ENCODE measurements around the gene PSMB5.

PSMB5 gene

DNA sequence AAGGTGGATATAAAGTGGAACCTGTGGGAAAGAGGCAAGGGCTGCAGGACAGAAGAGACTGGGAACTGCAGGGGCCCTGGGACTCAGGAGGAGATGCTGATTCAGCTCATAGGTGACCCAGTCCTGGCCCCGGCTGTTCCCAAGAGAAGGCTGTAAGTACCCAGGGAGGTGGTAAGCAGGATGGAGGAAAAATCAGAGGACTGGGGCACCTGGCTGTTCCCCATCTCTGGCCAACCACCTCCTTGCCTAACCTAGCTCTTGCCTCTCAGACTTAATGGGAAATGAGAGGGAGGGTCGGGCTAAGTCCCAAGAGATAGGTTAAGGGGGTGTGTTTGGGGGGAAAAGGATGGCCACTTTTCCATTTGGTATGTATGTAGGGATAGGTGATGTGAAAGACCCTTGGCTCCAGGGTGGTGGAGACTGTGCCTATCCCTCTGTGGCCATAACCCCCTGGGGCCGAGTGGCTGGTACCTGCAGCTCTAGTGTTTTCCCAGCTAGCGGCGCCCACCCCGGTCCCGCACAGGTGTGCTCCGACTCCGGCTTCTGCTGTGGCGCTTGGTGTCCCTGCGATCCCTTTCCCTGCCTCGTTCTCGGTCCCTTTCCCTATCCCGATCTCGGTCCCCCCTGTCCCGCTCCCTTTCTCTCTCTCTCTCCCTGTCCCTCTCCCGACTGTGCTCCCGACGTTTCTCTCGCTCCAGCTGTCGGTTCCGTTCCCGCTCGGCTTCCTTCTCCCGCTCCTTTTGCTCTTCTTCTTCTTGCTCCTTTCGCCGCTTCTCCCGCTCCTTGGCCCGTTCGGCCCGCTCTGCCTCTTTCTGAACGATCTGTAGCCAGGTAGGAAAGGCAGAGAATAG, 24.2 kb upstream of the PSMB5 start:
- DNase-seq = no peak

DNA sequence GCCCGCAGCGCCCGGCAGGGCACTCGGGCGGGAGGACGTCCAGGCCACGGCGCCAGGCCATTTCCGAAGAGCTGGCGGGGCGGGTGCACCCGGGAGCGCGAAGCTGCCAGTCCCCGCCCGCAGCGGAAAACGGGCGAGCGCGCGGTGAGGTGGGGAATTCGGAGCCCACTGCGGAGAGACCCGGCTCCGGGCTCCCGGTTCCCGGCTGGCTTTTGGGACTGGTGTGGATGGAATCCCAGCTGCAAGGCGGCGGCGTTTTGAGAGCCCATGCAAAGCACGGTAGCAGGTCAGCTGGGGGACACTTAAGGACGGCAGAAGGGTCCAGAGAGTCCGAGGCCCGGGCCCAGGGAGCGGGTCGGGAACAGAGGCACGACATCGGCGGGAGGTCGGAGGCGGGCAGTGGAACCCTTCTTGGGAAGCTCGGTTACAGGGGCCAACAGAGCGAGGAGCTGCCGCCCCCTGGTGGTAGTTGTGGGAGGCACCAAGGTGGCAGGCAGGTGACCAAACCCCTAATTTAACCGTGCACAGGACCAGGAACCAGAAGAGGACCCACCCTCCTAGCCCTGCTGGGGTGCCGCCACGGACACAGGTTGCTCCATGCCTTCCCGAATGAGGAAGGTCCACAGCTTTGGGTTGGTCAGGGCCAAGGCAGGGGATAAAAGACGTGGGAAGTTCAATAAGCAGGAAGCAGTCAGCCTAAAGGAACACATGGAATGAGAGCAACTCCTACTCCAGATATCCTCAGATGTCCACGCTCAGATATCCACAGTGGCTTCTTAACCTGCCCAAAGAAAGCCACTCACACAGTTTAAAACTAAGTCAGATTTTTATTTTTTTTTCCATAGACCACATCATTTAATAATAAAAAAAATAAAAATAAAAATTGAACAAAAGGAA, 23.3 kb upstream of the PSMB5 start:
- DNase-seq = no peak

DNA sequence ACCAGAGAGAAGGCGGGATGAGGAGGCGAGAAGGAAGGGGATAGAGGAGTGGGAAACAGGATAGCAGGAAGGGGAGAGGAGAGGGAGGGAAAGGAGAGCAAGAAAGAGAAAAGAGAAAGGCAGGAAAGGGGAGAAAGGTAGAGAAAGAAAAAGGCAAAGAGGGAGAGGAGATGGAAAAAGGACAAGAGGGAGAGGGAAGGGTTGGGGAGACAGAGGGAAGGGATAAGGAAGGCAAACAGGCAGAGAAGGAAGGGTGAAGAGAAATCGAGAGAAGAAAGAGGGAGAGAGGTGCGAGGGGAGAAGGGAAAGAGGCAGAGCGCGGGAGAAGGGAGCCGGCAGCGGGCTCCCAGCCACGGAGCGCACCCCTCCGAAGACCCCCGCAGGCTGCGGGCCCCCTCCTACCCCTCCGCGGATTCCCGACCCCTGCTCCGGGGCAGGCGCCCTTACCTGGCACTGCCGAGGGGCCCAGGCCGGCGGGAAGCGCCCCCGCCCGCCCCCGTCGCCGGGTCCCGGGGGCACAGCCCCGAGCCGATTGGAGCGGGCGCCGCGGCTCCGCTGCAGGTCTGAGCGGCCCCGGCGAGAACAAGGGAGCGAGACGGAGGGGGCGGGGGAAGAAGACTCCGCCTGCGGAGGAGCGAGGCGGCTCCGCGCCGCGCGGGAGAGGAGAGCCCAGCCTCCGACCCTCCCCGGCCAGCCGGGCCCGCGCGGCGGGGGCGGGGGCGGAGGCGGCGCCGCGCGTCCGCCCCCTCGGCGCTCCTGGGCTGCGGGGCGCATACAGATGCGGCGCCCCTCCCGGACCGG, 22.5 kb upstream of the PSMB5 start, which contains the start of gene CDH24:
Gene CDH24, minus strand, starts transcription at position 565 of the 801 bp plus-strand sequence. CDS start 1,787 bp downstream, outside the sequence.
- DNase-seq = no peak

DNA sequence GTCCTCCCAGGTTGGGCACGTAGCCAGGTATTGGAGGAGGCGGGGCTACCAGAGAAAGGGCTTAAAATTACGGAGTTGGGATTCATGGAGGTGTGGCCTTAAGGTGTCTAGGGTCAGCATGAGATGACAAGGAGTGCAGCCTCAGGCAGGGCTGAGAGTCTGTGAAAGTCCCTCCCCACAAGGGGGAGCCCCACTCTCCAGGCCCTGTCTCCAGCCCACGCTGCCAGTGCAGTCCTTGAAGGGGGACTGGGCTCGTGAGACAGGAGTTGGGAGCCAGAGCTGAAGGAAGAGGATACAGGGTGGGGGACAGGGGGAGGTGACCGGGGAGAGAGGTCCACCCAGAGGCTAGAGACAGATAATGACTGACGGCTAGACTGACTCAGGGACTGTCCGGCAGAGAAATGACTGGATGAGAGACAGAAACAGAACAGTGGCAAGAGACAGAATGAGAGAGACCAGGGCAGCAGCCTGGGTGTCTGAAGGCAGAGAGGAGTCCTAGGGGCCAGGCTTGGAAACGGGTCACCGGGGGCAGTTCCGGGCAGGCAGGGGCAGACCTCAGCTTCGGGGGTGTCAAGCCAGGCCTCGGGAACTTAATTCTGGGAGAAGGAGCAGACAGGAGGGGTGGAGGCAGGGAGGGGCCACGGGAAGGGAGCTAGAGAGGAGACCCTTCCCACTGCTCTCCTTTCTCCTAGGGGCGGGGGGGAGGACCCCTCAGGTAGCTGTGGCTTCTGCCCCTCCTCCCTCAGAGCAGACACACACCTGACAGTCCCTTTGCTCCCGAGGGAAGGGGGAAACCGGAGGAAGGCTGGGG, 21.6 kb upstream of the PSMB5 start:
- DNase-seq = no peak

DNA sequence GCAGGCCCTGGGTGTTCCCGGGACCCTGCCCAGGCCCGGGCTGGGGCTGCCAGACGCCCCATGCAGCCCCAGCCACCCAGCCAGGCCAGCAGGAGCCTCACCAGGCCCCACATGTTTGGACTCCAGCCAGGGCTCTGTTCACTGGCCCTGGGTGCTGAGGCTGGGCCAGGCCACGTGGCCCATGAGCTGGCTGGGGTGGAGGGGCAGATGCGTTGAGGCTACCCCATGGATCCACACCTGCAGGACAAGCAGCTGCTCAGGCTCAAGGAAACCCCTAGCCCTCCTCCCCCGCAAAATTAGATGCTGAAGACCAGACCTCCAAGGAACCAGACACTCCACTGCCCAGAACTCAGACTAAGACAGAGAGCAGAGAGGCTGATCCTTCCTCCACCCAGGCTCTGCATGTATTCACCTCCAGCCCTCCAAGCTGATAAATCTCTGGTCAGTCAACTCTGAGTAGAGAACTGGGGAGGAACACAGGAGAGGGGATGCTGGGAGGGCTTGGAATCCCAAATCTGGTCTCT, 21.0 kb upstream of the PSMB5 start:
- no peak for DNase-seq

DNA sequence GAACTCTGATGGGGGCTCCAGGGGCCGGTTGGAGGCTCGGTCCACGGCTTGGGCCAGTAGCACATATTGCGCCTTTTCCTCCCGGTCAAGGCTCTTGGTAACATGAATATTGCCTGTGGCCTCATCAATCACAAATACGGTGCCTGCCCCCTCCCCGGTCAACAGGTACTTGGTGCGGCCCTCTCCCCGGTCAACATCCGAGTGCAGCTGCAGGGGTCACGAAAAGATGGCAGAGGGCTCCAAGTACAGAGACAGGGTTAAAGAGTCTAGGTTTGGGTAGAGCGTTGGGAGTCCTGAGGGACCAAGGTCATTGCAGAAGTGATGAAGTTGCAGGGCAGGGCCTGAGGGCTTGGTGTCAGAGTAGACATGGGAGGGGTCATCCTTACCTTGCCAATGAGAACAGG, 20.4 kb upstream of the PSMB5 start:
- DNase-seq = no peak

DNA sequence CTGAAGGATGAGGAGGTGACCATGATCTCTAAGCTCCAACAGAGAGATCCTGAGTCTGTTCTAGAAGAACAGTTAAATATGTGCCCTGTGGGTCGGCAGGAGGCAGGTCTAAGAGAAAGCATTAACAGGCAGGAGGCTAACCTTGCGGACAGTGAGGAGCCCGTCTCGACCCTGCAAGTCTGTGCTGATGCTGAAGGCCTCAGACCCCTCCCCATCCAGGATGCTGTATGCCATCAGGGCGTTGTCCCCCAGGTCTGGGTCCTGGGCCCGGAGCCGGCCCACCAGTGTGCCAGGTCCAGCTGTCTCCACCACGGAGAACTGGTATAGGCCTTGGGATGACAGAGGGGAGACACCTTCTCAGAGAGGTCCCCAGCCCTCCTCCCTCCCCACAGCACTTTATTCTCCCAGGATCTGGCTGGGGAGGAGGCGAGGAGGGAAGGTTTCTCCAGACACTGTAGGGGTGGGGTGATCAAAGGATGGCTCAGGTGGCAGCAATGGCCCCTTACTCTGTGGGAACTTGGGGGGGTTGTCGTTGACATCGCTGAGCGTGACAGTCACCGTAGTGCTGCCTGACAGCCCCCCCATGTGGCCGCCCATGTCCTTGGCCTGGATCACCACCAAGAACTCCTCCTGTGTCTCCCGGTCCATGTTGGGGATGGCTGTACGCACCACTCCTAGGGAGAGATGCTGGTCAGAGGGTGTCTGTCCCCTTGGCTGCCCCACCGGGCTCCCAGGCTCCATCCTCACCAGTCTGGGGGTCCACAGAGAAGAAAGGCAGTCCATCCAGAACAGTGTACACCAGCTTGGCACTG, 19.5 kb upstream of the PSMB5 start:
- no peak for DNase-seq

DNA sequence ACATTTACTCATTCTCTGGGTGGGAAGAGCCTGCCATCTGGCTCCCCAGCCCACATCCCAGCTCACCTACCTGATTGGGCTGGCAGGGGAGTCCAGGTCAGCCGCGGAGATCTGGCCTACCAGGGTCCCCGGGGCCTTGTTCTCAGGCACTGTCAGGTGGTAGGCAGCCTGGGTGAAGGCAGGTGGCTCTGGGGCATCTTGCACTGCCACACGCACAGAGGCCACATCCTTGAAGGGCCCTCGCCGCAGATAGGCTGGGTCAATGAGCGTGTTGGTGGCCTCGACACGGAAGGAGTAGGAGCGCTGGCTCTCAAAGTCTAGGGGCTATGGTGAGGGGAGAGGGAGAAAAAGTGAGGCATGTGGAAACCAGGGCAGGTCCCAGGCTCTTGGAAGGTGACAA, 18.7 kb upstream of the PSMB5 start:
- no peak for DNase-seq

DNA sequence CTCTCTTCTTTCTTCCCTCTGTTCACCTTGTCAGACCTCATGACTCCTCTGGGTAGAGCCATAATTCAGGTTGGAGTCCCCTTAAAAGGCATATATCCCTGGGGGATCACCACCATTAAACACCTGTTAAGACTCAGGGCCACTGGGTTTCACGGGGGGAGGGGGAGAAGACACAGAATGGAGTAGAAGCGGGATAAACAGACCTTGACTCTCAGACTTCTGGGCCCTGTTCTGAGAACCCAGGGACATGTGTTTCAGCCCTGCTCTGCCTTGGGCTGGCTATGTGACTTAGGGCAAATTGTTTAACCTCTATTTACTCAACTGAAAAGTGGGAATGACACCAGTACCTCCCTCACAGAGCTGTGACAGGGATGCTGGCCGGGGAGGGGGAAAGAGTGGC, 18.0 kb upstream of the PSMB5 start:
- no peak for DNase-seq

DNA sequence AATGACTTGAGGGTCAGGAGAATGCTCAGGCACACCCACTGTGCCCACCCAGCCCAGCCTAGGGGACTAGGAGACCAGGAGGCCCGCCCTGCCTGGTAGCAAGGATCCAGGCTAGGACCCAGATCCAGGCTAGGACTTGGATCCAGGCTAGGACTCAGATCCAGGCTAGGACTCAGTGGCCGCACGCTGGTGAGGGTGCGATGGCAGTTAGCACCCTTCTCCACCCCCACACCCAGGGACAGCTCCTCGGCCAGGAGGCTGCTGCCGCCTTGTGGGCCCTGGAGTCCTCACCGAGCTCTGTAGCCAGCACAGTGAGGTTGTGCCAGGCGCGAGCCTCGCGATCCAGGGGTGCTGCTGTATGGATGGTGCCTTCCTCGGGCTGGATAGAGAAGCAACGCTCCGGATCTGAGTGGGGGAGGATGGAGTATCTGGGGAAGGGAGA, 17.5 kb upstream of the PSMB5 start:
- no peak for DNase-seq

DNA sequence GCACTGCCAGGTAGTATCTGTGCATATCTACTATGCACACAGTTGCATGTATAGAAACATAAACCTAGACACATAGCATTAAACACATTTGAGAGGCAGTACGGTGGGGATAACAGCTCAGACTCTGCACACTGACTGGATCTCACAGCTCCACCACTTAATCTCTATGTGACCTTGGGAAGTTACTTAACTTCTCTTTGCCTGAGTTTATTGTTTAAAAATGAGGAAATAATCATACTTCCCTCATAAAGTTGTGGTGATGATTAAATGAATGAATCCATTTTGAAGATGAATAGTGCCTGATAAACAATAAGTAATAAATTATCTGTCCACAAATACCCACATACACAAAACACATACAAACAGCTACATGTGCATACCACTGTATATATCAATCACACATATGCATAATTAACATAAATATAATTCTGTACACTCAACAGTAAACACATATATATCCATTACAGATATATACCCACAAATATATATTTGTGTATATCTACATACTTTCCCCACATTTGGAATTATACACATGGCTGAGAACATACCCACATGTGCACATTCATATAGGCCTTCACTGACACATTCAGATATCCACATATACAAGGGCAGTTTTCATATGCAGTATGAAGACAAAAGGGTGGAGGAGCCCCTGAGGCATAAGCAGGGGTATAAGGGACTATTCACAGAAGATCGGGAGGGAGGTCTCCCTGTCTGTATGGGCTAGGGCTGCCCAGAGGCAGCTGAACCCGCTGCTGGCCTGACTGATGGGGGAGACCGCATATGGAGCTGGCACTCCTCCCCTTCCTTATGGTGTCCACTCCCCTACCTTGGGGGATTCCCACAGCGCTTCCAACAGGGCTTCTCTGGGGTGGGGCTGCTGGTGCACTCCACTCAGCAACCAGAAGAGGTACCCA, 16.7 kb upstream of the PSMB5 start:
- DNase-seq = no peak

DNA sequence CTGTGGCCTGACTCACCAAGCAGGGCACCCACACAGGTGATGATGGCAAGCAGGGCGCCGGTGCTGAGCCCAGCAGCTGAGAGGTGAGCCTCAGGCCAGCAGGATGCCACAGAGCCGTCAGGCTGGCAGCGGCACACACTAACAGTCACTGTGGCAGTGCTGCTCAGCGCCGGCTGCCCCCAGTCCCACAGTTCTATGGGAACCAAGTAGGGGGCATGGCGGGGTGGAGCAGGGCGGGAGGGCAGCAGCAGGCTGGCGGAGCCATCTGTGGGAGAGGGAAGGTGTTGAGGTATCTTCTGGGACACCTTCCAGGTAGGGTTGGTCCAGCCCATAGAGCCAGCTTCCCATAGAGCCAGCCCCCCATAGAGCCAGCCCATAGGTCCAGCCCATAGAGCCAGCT, 14.3 kb upstream of the PSMB5 start:
- no peak for DNase-seq

DNA sequence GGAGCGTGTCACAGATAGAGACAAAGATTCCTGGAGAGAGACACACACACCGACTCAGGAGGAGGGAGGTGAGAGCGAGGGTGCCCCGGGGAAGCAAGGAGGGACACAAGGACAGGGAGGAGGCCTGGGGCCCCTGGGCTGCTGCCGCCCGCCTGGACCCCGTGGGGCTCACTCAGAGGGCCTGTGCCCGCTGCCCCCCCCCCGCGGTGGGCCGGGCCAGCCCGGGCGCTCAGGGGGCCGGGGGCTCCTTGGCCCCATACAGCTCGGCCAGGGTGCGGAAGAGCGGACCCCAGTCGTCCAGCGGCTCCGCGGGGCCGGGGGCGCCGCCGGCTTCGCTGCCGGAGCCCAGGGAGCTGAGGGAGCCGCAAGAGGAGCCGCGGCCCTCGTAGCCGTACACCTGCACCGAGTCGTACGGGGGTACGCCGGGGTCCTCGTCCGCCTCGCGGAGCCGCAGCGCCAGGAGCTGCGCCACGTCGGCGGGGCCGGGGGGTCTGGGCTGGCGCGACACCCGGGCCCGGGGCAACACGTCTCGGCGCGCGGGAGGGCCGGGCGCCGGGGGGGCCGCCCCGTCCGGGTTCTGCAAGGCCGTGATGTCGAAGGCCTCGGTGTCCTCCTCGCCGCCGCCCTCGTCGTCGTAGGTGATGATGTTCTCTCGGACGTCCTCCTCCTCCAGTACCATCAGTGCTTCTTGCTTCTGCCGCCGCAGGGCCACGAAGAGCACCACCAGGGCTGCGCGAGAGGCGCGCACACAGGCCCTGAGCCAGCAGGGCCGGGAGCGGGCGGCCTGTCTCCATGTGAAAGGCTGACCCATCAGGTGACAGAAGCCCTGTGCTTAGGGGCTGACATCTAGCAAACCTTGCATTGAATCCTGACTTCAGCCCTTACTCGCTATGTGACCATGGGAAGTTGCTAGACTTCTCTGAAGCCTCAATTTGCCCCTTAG, 13.3 kb upstream of the PSMB5 start:
- no peak for DNase-seq

DNA sequence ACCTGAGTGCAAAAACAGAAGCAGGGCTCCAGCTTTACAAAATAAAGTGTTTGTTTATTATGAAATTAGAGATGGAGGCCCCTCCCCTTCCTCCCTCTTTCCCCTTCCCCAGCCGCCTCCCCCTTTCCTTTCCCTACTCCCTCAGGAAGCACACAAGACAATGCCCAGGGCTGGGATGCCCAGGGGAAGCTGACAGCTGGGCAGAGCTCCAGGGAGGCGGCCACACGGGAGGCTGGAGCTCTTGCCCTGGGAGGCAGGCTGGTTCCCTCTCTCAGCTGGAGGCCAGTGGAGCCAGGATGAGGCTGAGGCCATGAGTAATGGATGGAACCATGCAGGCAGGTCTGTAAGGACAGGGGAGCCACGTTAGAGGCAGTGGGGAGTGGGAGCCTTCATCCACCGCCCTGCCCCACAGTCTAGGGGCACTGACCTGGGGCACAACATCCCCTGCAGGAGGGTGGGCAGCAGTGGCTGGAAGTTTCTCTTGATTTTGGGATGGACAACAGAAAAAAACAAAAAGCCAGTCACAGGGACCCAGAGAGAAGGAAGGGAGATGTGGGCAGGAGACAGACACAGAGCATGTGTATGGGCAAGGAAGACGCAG, 12.4 kb upstream of the PSMB5 start:
- no peak for DNase-seq

DNA sequence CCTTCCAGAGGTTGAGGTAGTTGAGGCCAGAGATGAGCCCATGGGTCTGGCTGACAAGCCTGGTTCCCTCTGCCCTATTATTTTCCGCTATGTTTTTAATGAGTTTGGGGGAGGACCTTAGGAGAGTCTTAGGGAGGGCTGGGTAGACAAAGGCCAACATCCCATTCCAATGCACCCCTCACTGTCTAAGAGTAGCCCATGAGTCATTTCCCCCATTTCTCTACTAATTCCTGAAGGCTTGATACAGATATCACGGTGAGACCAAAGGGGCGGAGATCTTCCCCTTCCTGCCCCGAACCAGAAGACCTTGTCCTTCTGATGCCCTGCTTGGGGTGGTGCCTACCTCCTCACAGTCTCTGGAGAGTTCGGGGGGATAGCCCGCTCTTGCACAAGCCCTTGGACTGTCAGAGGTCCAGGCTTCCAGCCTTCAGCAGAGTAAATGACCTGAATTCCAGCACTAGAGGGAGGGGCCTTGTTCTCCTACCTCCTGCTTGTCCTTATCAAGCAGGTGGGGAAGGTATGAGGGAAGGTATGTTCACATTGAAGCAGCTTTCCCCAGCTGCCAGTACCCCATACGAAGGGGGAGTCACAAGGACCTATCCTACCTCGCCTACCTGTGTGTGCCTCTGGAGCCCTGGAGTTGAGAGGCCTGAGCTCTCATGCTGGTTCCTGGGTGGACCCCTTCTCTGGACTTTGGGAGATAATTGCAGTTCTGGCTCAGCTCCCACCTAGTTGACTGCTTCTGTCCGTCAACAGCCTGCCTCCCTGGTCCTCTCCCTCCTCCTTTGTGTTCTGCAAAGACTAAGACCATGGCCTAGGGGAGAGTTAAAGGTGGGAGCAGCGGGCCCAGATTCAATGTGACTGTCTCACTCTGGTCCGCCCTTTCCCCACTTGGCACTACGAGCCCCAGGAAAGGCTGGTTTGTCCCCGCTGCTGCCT, 11.0 kb upstream of the PSMB5 start:
- no peak for DNase-seq

DNA sequence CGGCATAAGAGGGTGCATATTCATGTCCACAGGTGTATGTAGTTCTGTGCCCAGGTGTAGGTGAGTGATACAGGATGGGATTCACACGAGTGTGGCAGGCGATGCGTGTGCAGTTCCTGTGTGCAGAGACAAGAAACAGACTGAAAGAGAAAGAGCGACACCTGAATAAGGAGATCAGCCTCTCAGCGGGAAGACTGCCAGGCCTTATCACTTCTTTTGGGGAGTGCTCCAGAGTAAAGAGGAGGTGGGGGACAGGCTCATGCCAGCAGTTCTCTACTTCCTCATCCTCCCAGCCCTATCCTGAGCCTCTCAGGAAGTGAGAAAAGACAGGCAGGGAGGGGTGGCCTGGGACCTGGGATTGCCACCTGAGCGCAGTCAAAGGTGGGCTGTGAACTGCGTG, 10.1 kb upstream of the PSMB5 start:
- no peak for DNase-seq

DNA sequence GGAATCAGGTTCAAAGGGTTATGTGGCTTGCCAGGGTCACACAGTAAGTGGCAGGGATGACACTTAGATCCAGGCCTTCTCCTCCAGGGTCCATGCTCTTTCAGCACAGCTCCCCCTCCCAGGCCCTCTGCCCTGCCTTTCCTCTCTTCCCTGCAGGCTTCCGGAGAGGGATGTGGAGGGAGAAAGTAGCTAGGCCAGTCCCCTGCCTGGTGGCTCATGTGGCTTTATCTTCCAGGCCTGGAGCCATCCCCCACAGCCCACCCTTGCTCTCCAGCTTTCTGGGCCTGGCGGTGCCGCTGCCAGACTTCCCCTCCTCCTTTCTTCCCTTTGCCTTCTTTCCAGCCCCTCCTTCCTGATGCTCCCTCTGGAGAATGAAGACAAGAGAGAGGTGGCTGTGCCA, 9.1 kb upstream of the PSMB5 start:
- DNase-seq = no peak
